Esophagus (tissue), 2 donors: ENCODE measurements around the gene ST6GALNAC5. TPM values are rescaled to one million over a fixed set of nuclear protein-coding genes. Genes with fewer than 3 reads are reported as not detected.

ENCODE experiments used
- H3K27ac ChIP-seq, 2 donors: one replicate each; pipeline ENCODE4 v1.5.1; 2013; ENCODE audit warnings: low read depth in 2 of 2, mild to moderate bottlenecking in 2 of 2, inconsistent platforms in 1 of 2, low read length in 1 of 2, moderate library complexity in 1 of 2
- H3K27me3 ChIP-seq, 2 donors: one replicate each; pipeline ENCODE4 v1.6.1; 2013; ENCODE audit warnings: low read length in 2 of 2, control low read depth in 1 of 2, mild to moderate bottlenecking in 1 of 2; ENCODE audit not compliant: insufficient read depth in 2 of 2, control insufficient read depth in 1 of 2
- H3K36me3 ChIP-seq, 2 donors: one replicate each; pipeline ENCODE4 v1.6.1; 2013; ENCODE audit warnings: low read length in 1 of 2; ENCODE audit not compliant: control insufficient read depth in 2 of 2, insufficient read depth in 2 of 2
- H3K4me1 ChIP-seq, 2 donors: one replicate each; pipeline ENCODE4 v1.6.1; 2013; ENCODE audit warnings: low read length in 1 of 2; ENCODE audit not compliant: control insufficient read depth in 2 of 2, insufficient read depth in 2 of 2
- H3K4me3 ChIP-seq, 2 donors: one replicate each; pipeline ENCODE4 v1.5.1; 2013; ENCODE audit warnings: low read length in 2 of 2, mild to moderate bottlenecking in 2 of 2, low read depth in 1 of 2, moderate library complexity in 1 of 2
- H3K9me3 ChIP-seq, 2 donors: one replicate each; pipeline ENCODE4 v1.6.1; 2013; ENCODE audit warnings: mild to moderate bottlenecking in 2 of 2, low read depth in 1 of 2, low read length in 1 of 2, moderate library complexity in 1 of 2; ENCODE audit not compliant: control insufficient read depth in 2 of 2, insufficient read depth in 1 of 2
- WGBS, 2 donors: extraction: QIAGEN DNeasy Blood & Tissue Kit; methylation state at CpG; one replicate each; pipeline ENCODE4 v1.1.7; 2013; 5-methylcytosine and 5-hydroxymethylcytosine counted together
- polyA plus RNA-seq, 2 donors: library from polyadenylated mRNA; stranded (reverse); fragments of 200-250 nt; gene quantifications; one replicate each; pipeline ENCODE4 v1.2.3, GENCODE V29; 2013
- donor health status: healthy with polysubstance abuse.
- donor health status: Bipolar disorder and iron deficiency.

ST6GALNAC5 gene
- polyA plus RNA-seq, 2 donors = 0.14 to 0.20 TPM

DNA sequence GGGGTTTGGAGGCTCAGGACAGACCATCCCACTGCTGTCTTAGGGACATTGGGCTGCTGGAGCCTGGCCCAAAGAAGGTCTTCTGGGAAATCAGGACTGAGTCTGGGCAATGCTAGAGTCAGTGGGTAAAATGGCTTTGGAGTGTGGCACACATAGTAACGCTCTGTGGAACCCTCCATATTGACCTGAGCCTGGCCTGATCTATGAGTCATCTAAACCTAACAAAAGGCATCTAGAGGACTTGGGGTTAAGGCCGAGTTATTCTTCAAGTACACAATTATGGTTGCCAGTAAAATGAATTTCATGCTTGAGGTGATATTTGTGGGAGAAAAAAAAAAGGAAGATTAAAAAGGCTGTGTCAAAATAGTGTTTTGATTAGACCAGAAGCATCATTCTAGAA lies 77.7 kb downstream of the ST6GALNAC5 start:
- Histone ChIP-seq H3K36me3 (no peaks in the 10 kb centered on the region), H3K4me3 (no peak overlapping the region), H3K27ac (no peak overlapping the region), H3K9me3 (no peaks in the 10 kb centered on the region), H3K27me3 (no peaks in the 10 kb centered on the region), H3K4me1 (no peaks in the 10 kb centered on the region)
- WGBS, 2 donors = 54 to 61% methylated on average over 2 of the region's 2 CpGs

DNA sequence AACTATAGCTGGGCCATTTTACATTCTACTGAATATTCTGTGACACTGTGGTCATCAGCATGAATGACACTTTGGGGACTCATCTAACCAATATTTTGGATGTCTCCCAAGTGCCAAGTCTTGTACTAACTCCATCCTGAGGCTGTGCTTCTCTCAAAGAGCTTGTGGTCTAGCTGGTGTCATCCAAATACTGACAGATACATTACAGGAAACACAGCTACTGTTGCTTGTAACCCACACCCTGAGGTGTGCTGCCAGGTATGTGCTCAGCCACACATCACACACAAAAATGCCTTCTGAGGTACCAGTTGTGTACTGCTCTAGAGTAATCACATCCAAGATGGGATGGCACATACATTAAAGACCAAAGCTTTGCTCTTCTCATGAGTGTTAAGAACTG lies 81.6 kb downstream of the ST6GALNAC5 start:
- no peaks in the 10 kb centered on the region for H3K9me3 ChIP-seq
- no peak overlapping the region for H3K27ac ChIP-seq
- no peaks in the 10 kb centered on the region for H3K36me3 ChIP-seq
- no peaks in the 10 kb centered on the region for H3K27me3 ChIP-seq
- H3K4me3 ChIP-seq = no peak overlapping the region
- no peaks in the 10 kb centered on the region for H3K4me1 ChIP-seq

DNA sequence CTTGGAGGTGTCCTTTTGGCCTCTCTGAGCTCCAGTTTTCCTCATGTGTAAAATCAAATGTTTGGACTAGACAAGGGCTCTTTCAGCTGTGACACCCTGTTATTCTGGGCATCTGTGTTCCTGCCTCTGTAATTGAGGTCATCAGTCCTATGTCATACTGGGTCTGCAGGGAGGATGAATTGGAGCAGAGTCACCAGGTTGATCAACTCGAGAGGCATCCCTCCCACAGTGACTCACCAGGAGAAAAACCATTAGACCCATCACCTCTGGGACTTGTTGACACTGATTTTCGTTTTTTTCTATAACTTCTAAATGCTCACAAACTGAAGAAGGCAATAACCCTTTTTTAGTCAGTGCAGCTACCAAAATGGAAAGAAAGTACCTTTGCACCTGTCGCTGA lies 82.2 kb downstream of the ST6GALNAC5 start:
- no peaks in the 10 kb centered on the region for H3K4me1 ChIP-seq
- no peak overlapping the region for H3K4me3 ChIP-seq
- H3K9me3 ChIP-seq = no peaks in the 10 kb centered on the region
- H3K36me3 ChIP-seq = no peaks in the 10 kb centered on the region
- H3K27me3 ChIP-seq = no peaks in the 10 kb centered on the region
- no peak overlapping the region for H3K27ac ChIP-seq
- WGBS, 2 donors = 57 to 62% methylated on average over 3 of the region's 3 CpGs

DNA sequence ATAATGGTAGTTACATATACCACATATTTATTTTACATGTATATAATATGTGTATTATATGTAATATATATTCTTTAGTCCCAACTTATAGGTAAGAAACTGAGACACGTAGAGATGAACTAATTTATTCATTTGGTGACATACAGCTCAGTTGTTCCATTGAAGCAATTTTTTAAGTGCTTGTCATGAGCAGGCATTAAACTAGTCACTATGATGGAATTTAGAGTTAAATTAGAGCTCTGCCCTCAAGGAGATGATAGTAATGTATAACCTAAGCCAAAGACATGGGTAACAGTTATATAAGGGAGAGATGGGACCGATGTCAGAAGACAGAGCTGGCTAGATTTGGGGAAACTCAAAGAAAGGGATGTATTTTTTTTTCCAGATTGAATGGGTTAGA lies 83.0 kb downstream of the ST6GALNAC5 start:
- H3K27me3 ChIP-seq = no peaks in the 10 kb centered on the region
- no peaks in the 10 kb centered on the region for H3K9me3 ChIP-seq
- H3K4me3 ChIP-seq = no peak overlapping the region
- WGBS, 2 donors = 72 to 74% methylated on average over 2 of the region's 2 CpGs
- H3K36me3 ChIP-seq = no peaks in the 10 kb centered on the region
- no peaks in the 10 kb centered on the region for H3K4me1 ChIP-seq
- H3K27ac ChIP-seq = no peak overlapping the region

DNA sequence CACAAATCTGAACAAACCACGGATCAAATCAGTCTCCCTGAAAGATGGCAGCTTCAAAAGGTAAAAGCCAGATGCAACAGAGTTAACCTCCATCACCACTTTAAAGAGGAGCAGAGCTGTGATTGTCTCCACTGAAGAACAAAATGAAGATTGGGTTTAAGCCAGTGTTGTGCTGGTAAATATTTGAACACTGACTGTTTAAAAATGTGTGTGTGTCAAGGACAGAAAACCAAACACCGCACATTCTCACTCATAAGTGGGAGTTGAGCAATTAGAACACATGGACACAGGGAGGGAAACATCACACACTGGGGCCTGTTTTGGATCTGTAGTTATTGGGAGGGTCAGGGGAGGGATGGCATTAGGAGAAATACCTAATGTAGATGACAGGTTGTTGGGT lies 83.9 kb downstream of the ST6GALNAC5 start:
- WGBS, 2 donors = 54 to 61% methylated on average over 2 of the region's 2 CpGs
- Histone ChIP-seq H3K27ac (no peak overlapping the region), H3K36me3 (no peaks in the 10 kb centered on the region), H3K4me3 (no peak overlapping the region), H3K4me1 (no peaks in the 10 kb centered on the region), H3K9me3 (no peaks in the 10 kb centered on the region), H3K27me3 (no peaks in the 10 kb centered on the region)

DNA sequence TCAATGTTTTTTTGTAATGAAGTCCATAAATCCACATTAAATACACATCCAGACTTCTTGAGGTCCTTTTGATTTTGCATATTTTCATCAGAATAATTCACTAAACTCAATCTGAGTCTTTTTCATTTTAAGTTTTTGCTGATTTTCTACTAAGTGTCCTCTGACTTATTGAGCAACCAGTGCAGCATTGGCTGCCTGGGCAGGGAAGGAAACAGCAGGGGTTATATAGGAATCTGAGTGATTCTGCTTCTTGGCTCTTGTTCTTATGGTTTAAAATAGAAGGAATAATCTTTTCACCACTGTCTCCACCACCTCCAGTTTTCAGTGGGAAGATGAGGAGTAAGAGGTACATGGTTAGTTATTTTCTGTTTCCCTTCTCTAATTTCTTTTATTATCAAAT lies 88.4 kb downstream of the ST6GALNAC5 start:
- no peaks in the 10 kb centered on the region for H3K4me1 ChIP-seq
- no peaks in the 10 kb centered on the region for H3K27me3 ChIP-seq
- H3K27ac ChIP-seq = no peak overlapping the region
- no peaks in the 10 kb centered on the region for H3K36me3 ChIP-seq
- no peaks in the 10 kb centered on the region for H3K9me3 ChIP-seq
- no peak overlapping the region for H3K4me3 ChIP-seq

DNA sequence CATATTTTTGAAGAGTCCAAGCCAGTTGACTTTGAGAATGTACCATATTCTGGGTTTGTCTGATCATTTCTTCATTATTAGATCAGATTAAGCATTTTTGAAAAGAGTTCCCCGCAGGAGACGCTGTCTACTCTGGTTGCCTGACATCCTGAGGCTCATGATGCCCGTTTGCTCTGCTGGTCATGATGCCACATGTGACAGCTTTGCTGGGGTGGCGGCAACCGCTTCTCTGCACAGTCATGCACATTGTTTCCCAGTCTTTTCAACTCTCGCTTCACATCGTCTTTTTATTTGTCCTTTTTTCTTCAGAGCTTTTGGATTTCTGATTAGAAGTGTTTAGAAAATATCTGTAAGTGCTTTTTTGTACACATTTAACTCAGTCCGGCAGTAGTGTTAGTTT lies 90.7 kb downstream of the ST6GALNAC5 start:
- Histone ChIP-seq H3K4me1 (no peaks in the 10 kb centered on the region), H3K27me3 (no peaks in the 10 kb centered on the region), H3K36me3 (no peaks in the 10 kb centered on the region), H3K27ac (no peak overlapping the region), H3K4me3 (no peak overlapping the region), H3K9me3 (no peaks in the 10 kb centered on the region)
- WGBS, 2 donors = 81 to 85% methylated on average over 8 of the region's 8 CpGs

DNA sequence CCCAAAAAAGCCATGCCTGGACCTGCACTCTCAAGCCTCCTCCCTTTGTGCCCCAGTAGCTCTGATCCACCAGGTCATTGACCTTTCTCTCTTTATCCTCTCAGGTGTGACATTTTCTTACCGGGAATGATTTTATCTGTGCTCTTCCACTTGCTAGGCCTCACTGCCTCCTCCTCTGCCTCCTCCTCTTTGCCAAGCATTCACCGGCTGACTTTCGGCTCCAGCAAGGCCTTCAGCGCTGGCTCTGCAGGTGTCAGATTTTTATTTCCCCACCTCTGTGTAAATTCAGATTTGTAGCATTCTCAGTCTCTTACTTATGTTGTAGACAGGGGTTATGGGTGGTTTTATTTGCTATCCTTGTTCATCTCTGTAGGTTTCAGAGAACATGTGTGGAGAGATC lies 91.5 kb downstream of the ST6GALNAC5 start:
- Histone ChIP-seq H3K4me1 (no peaks in the 10 kb centered on the region), H3K9me3 (no peaks in the 10 kb centered on the region), H3K36me3 (no peaks in the 10 kb centered on the region), H3K27ac (no peak overlapping the region), H3K27me3 (no peaks in the 10 kb centered on the region), H3K4me3 (no peak overlapping the region)
- WGBS, 2 donors = 83 to 88% methylated on average over 4 of the region's 4 CpGs

DNA sequence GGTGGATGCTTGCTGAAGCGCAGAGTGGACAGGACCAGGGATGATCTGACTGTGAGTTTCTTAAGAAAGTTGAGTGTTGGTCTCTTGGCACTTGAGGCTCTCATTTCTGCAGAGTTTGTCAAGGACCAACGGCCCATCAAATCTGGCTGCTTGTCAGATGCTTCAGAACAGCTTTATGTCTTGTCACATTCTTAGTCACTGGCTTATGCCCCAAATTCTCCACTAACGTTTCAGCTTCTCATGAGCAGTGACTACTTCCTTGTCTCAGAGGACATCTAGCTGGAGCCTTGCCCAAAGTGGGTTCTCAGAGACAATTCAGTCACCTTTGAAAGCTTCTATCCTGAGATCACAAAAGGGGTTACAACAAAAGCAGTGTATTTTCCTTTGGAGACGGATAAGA lies 92.3 kb downstream of the ST6GALNAC5 start:
- no peaks in the 10 kb centered on the region for H3K36me3 ChIP-seq
- H3K9me3 ChIP-seq = no peaks in the 10 kb centered on the region
- no peaks in the 10 kb centered on the region for H3K27me3 ChIP-seq
- H3K27ac ChIP-seq = no peak overlapping the region
- 68 to 74% methylated on average over 4 of the region's 4 CpGs for whole genome bisulfite sequencing, 2 donors
- H3K4me1 ChIP-seq = no peaks in the 10 kb centered on the region
- no peak overlapping the region for H3K4me3 ChIP-seq

DNA sequence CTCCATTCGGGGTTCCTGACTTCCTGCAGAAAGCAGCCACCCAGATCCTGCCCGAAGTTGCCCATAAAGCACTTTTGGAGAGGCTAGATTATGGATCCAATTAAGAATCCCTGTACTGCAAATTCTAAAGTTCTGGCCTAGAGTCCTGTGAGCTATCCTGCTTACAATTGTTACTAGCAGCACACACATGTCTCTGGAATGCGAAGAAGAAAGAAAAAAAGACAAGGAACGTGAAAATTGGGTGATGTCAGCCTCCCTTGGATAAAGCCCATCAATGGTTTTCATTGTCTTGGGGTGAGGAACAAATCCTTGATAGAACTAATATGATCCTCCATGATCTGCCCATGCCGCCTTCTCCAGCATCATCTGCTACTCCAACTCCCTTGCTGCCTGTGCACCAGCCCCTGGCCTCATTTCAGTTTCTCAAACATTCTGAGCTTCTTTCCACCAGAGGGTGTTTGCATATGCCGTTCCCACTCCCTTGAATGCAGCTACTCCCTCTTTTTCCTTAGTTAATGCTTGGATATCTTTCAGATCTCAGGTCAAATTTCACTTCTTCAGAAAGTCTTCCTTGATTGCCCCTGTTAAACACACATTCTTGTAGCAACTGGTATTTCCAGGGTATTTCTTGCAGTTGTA lies 94.0 kb downstream of the ST6GALNAC5 start:
- no peaks in the 10 kb centered on the region for H3K36me3 ChIP-seq
- no peak overlapping the region for H3K27ac ChIP-seq
- no peaks in the 10 kb centered on the region for H3K9me3 ChIP-seq
- no peak overlapping the region for H3K4me3 ChIP-seq
- no peaks in the 10 kb centered on the region for H3K27me3 ChIP-seq
- WGBS, 2 donors = 74 to 77% methylated on average over 6 of the region's 6 CpGs
- H3K4me1 ChIP-seq = no peaks in the 10 kb centered on the region
